IMR-90 (cell line): ENCODE measurements around the gene TMED4. TPM values are rescaled to one million over a fixed set of nuclear protein-coding genes. Genes with fewer than 3 reads are reported as not detected.

ENCODE experiments used
- ATAC-seq: fragments of 200-7000 bp; cut with Tn5 transposase; 2 replicates; pipeline ENCODE4 v1.9.1; 2020; ENCODE audit warnings: low read depth, mild to moderate bottlenecking, moderate library complexity
- BruUV-seq: library from RNA; stranded (reverse); fragments of 400-500 nt; replicated peaks from 2 replicates; lab custom pipeline; 2021; lab: Mats Ljungman, UMichigan
- CTCF ChIA-PET: fragments of 300-600 bp; formaldehyde crosslinking; extraction: SDS; loops from one replicate; lab custom pipeline; 2021; ENCODE audit warnings: antibody characterized with exemption; lab: Yijun Ruan, JAX
- POLR2A ChIA-PET: fragments of 300-600 bp; sonication (Branson Sonifier 250); formaldehyde crosslinking; loops from one replicate; lab custom pipeline; 2022; ENCODE audit warnings: antibody characterized with exemption; ENCODE audit not compliant: unreplicated experiment; lab: Charles Lee
- DNase-seq: peaks from one replicate; pipeline ENCODE4 v3.0.0; 2013
- H2AFZ ChIP-seq: replicated peaks from 2 replicates; pipeline ENCODE3; 2013; ENCODE audit warnings: low read length, mild to moderate bottlenecking; ENCODE audit not compliant: poor library complexity
- H2AK5ac ChIP-seq: 2 replicates; pipeline ENCODE4 v1.6.1; 2013; ENCODE audit warnings: low read depth, low read length, inconsistent platforms
- H2AK9ac ChIP-seq: replicated peaks from 2 replicates; pipeline ENCODE3; 2013; ENCODE audit warnings: mild to moderate bottlenecking, low read depth, low read length, moderate library complexity; ENCODE audit not compliant: poor library complexity
- H2BK120ac ChIP-seq: 2 replicates; pipeline ENCODE4 v1.6.1; 2013; ENCODE audit warnings: low read depth, low read length, inconsistent platforms
- H2BK15ac ChIP-seq: 3 replicates; pipeline ENCODE4 v1.6.1; 2013; ENCODE audit warnings: low read depth, low read length, inconsistent platforms
- H2BK20ac ChIP-seq: 2 replicates; pipeline ENCODE4 v1.6.1; 2013; ENCODE audit warnings: low read depth, mild to moderate bottlenecking, inconsistent platforms, low read length, moderate library complexity
- H2BK5ac ChIP-seq: 2 replicates; pipeline ENCODE4 v1.6.1; 2013; ENCODE audit warnings: mild to moderate bottlenecking, low read depth, low read length, inconsistent platforms; ENCODE audit not compliant: poor library complexity, severe bottlenecking
- H3K14ac ChIP-seq: replicated peaks from 2 replicates; pipeline ENCODE4 v1.6.1; 2013; ENCODE audit warnings: low read depth, low read length, inconsistent platforms
- H3K18ac ChIP-seq: 2 replicates; pipeline ENCODE4 v1.6.1; 2013; ENCODE audit warnings: low read depth, low read length, control low read depth
- H3K23ac ChIP-seq: 2 replicates; pipeline ENCODE4 v1.6.1; 2013; ENCODE audit warnings: low read depth, low read length, inconsistent platforms
- H3K27ac ChIP-seq: 2 replicates; pipeline ENCODE4 v1.5.1; 2013; ENCODE audit warnings: mild to moderate bottlenecking, control low read depth, low read length; ENCODE audit not compliant: insufficient read depth
- H3K27me3 ChIP-seq: 2 replicates; pipeline ENCODE4 v1.6.1; 2013; ENCODE audit warnings: low read length; ENCODE audit not compliant: control insufficient read depth, insufficient read depth
- H3K36me3 ChIP-seq: 2 replicates; pipeline ENCODE4 v1.6.1; 2013; ENCODE audit warnings: low read length, mixed read lengths; ENCODE audit not compliant: control insufficient read depth, insufficient read depth
- H3K4ac ChIP-seq: 2 replicates; pipeline ENCODE4 v1.6.1; 2013; ENCODE audit warnings: low read depth, low read length, inconsistent platforms
- H3K4me1 ChIP-seq: 2 replicates; pipeline ENCODE4 v1.6.1; 2013; ENCODE audit warnings: low read length, mixed read lengths; ENCODE audit not compliant: control insufficient read depth, insufficient read depth
- H3K4me2 ChIP-seq: 2 replicates; pipeline ENCODE4 v1.6.1; 2013; ENCODE audit warnings: low read depth, mild to moderate bottlenecking, control low read depth, low read length, moderate library complexity
- H3K4me3 ChIP-seq: 2 replicates; pipeline ENCODE4 v1.5.1; 2013; ENCODE audit warnings: low read depth, mild to moderate bottlenecking, control low read depth, low read length, moderate library complexity; ENCODE audit not compliant: insufficient read depth
- H3K56ac ChIP-seq: 2 replicates; pipeline ENCODE4 v1.6.1; 2013; ENCODE audit warnings: low read length, inconsistent platforms; ENCODE audit not compliant: insufficient read depth; ENCODE audit errors: extremely low read depth
- H3K79me1 ChIP-seq, 2 experiments: 2 replicates each; pipeline ENCODE4 v1.6.1; 2013; ENCODE audit warnings: low read length in 2 of 2, inconsistent platforms in 1 of 2, low read depth in 1 of 2
- H3K9ac ChIP-seq: 2 replicates; pipeline ENCODE4 v1.6.1; 2013; ENCODE audit warnings: low read depth, low read length, control low read depth
- H3K9me1 ChIP-seq: 2 replicates; pipeline ENCODE4 v1.6.1; 2013; ENCODE audit warnings: low read length, inconsistent platforms; ENCODE audit not compliant: insufficient read depth
- H3K9me3 ChIP-seq: 2 replicates; pipeline ENCODE4 v1.6.1; 2013; ENCODE audit warnings: low read length; ENCODE audit not compliant: control insufficient read depth, insufficient read depth
- H4K20me1 ChIP-seq: 2 replicates; pipeline ENCODE4 v1.6.1; 2013; ENCODE audit warnings: low read length, inconsistent platforms; ENCODE audit not compliant: insufficient read depth
- H4K5ac ChIP-seq: 2 replicates; pipeline ENCODE4 v1.6.1; 2013; ENCODE audit warnings: mild to moderate bottlenecking, low read depth, low read length, control low read depth
- H4K8ac ChIP-seq, 2 experiments: 2 replicates each; pipeline ENCODE4 v1.6.1; 2013; ENCODE audit warnings: low read depth in 2 of 2, low read length in 2 of 2, control low read depth in 1 of 2, inconsistent platforms in 1 of 2
- H4K91ac ChIP-seq: 2 replicates; pipeline ENCODE4 v1.6.1; 2013; ENCODE audit warnings: low read depth, low read length, inconsistent platforms; ENCODE audit not compliant: insufficient read depth
- CEBPB ChIP-seq: IDR thresholded peaks from 2 replicates; pipeline ENCODE4 v1.6.1; 2012; ENCODE audit warnings: low read depth, low read length, improper control_type of control experiment
- CTCF ChIP-seq: conservative IDR thresholded peaks from 2 replicates; pipeline ENCODE4 v1.5.1; 2012; ENCODE audit warnings: mild to moderate bottlenecking, low read depth, low read length, improper control_type of control experiment
- FOS ChIP-seq: fragments of 150-350 bp; IDR thresholded peaks from 2 replicates; pipeline ENCODE4 v1.6.1; 2016; ENCODE audit warnings: low read depth, low read length
- MAZ ChIP-seq: IDR thresholded peaks from 2 replicates; pipeline ENCODE4 v1.6.1; 2012; ENCODE audit warnings: low read depth, mild to moderate bottlenecking, low read length, improper control_type of control experiment, moderate library complexity, borderline replicate concordance
- MXI1 ChIP-seq: IDR thresholded peaks from 2 replicates; pipeline ENCODE4 v1.6.1; 2012; ENCODE audit warnings: low read depth, mild to moderate bottlenecking, low read length, moderate library complexity, borderline replicate concordance
- NFE2L2 ChIP-seq: fragments of 150-350 bp; IDR thresholded peaks from 2 replicates; pipeline ENCODE4 v1.6.1; 2016; ENCODE audit warnings: low read depth, mild to moderate bottlenecking, low read length
- POLR2A ChIP-seq: IDR thresholded peaks from 2 replicates; pipeline ENCODE4 v1.6.1; 2012; ENCODE audit warnings: mild to moderate bottlenecking, low read depth, low read length
- RAD21 ChIP-seq: IDR thresholded peaks from 2 replicates; pipeline ENCODE4 v1.6.1; 2012; ENCODE audit warnings: low read length, improper control_type of control experiment
- RCOR1 ChIP-seq: IDR thresholded peaks from 2 replicates; pipeline ENCODE4 v1.6.1; 2012; ENCODE audit warnings: mild to moderate bottlenecking, low read length, improper control_type of control experiment; ENCODE audit not compliant: insufficient replicate concordance
- RFX5 ChIP-seq: IDR thresholded peaks from 2 replicates; pipeline ENCODE4 v1.8.0; 2012; ENCODE audit warnings: low read depth, mild to moderate bottlenecking, low read length, moderate library complexity
- SMC3 ChIP-seq: fragments of 150-350 bp; IDR thresholded peaks from 2 replicates; pipeline ENCODE4 v1.6.1; 2016; ENCODE audit warnings: low read depth, mild to moderate bottlenecking, antibody characterized with exemption, low read length, moderate library complexity
- USF2 ChIP-seq: fragments of 150-350 bp; IDR thresholded peaks from 2 replicates; pipeline ENCODE4 v1.6.1; 2017; ENCODE audit warnings: mild to moderate bottlenecking, antibody characterized with exemption, low read length, low read depth
- WGBS, 2 experiments: methylation state at CpG; one replicate each; pipeline versions ENCODE4 v1.1.5 to v1.1.7; 2013; ENCODE audit warnings: missing lambda C conversion rate in 2 of 2; ENCODE audit not compliant: insufficient read length in 1 of 2; ENCODE audit errors: extremely low coverage in 2 of 2; 5-methylcytosine and 5-hydroxymethylcytosine counted together
- dilution Hi-C: fragments of 300-500 bp; cut with HindIII; formaldehyde crosslinking; loops from one replicate; pipeline ENCODE4 v1.14.3; 2018; ENCODE audit warnings: low sequenced_read_pairs; ENCODE audit not compliant: unreplicated experiment
- in situ Hi-C: fragments of 300-500 bp; cut with MboI; formaldehyde crosslinking; loops from 3 replicates; pipeline ENCODE4 v1.14.3; 2019; ENCODE audit warnings: low sequenced_read_pairs, inconsistent platforms, mixed read lengths
- intact Hi-C: fragments of 100-400 bp; cut with micrococcal nuclease; formaldehyde crosslinking; loops from 2 replicates; pipeline ENCODE4 v1.10.0; 2022
- polyA plus RNA-seq, 3 experiments: library from polyadenylated mRNA; depleted of rRNA; stranded (reverse); fragments of >200 nt; gene quantifications; 2 replicates each; pipeline ENCODE4 v1.2.3, GENCODE V29; 2012; ENCODE audit warnings: low replicate concordance in 1 of 3
- total RNA-seq: library from RNA; depleted of rRNA; stranded (reverse); fragments of >200 nt; gene quantifications from 2 replicates; pipeline ENCODE4 v1.2.3, GENCODE V29; 2012

The TMED4 gene
- total and polyA plus RNA-seq, 2 of the 4 experiments (the other 2 are of a cell fraction): 58.6 to 92.7 TPM

- H2BK15ac ChIP-seq: no peak overlapping the region
- intact Hi-C loops: no loop called here
- dilution Hi-C loops: no loop called here
- no peak overlapping the region for H2AK5ac ChIP-seq
- H2AK9ac ChIP-seq: no peak overlapping the region
- H2BK5ac ChIP-seq: no peak overlapping the region
- H3K56ac ChIP-seq: no peak overlapping the region
- H3K36me3 ChIP-seq: no peaks in the 10 kb centered on the region
- H3K27ac ChIP-seq: no peak overlapping the region
- no peaks in the 10 kb centered on the region for H3K9me1 ChIP-seq
- no peak overlapping the region for H3K18ac ChIP-seq
- no CpG with 5 or more reads among the region's 1 CpG for WGBS, 2 experiments
- CTCF ChIA-PET: no interaction called here
- H4K8ac ChIP-seq: no peak overlapping the region
- no peak overlapping the region for H3K4me3 ChIP-seq
- no peak overlapping the region for H4K5ac ChIP-seq
- peaks cover 3% of the 10 kb centered on the region for H3K27me3 ChIP-seq
- POLR2A ChIA-PET: no interaction called here
- no peak overlapping the region for H2AFZ ChIP-seq
- ATAC-seq (no peak), DNase-seq (no peak)
- H2BK120ac ChIP-seq: no peak overlapping the region
- no peaks in the 10 kb centered on the region for H3K4me1 ChIP-seq
- H3K4ac ChIP-seq: no peak overlapping the region
- peaks cover 6 to 8% of the 10 kb centered on the region in 2 experiments; a peak in 3 of 4 replicates for H3K79me1 ChIP-seq
- TF ChIP-seq RAD21: no peak
- no peak for TF ChIP-seq CEBPB
- TF ChIP-seq CTCF: no peak
- no peak for TF ChIP-seq RCOR1
- TF ChIP-seq SMC3: no peak
- TF ChIP-seq MXI1: no peak
- TF ChIP-seq POLR2A: no peak
- TF ChIP-seq NFE2L2: no peak
- no peak for TF ChIP-seq RFX5
- no peak for TF ChIP-seq FOS
- no peak for TF ChIP-seq USF2
- no peak for TF ChIP-seq MAZ
- no peak overlapping the region for H2BK20ac ChIP-seq
- no peak overlapping the region for H3K4me2 ChIP-seq
- BruUV-seq: no TSS peak
- no peaks in the 10 kb centered on the region for H4K20me1 ChIP-seq
- no peak overlapping the region for H3K14ac ChIP-seq
- in situ Hi-C loops: no loop called here
- H3K9me3 ChIP-seq: no peaks in the 10 kb centered on the region
- H4K91ac ChIP-seq: no peak overlapping the region
- no peak overlapping the region for H3K9ac ChIP-seq
- H3K23ac ChIP-seq: no peak overlapping the region
Observed at GRCh38 chr7:44602576-44602910, 20.5 kb upstream of the TMED4 start.
